Kidney epithelial cell (primary cell): ENCODE data around the gene PHF21A. TPM values are rescaled to one million over a fixed set of nuclear protein-coding genes. Genes with fewer than 3 reads are reported as not detected.
"Not testable (repeated sequence)": the region's sequence is repeated elsewhere in the genome, so short reads cannot be mapped to it uniquely, and the experiment has no call there.

Experiments used
- DNase-seq: peaks from one replicate; pipeline ENCODE4 v3.0.0-alpha.2; 2010; ENCODE audit warnings: low read depth
- H3K27me3 ChIP-seq: 2 replicates; pipeline ENCODE4 v1.6.0; 2011; ENCODE audit warnings: low read length; ENCODE audit not compliant: control insufficient read depth, insufficient read depth
- H3K36me3 ChIP-seq: 2 replicates; pipeline ENCODE4 v1.5.1; 2011; ENCODE audit warnings: low read length; ENCODE audit not compliant: control insufficient read depth, insufficient read depth
- H3K4me3 ChIP-seq: 2 replicates; pipeline ENCODE4 v1.5.1; 2011; ENCODE audit warnings: low read depth, mild to moderate bottlenecking, control low read depth, low read length
- CTCF ChIP-seq: IDR thresholded peaks from 2 replicates; pipeline ENCODE4 v1.5.1; 2011; ENCODE audit warnings: mild to moderate bottlenecking, moderate library complexity, low read length, control low read depth, inconsistent platforms; ENCODE audit not compliant: insufficient read depth, poor library complexity, severe bottlenecking
- total RNA-seq: library from RNA; depleted of rRNA; stranded (reverse); fragments of >200 nt; gene quantifications from 2 replicates; pipeline ENCODE4 v1.2.3, GENCODE V29; 2015

Gene PHF21A
- total RNA-seq, 1 donor from 2014 or later, result 11.8 TPM

DNA sequence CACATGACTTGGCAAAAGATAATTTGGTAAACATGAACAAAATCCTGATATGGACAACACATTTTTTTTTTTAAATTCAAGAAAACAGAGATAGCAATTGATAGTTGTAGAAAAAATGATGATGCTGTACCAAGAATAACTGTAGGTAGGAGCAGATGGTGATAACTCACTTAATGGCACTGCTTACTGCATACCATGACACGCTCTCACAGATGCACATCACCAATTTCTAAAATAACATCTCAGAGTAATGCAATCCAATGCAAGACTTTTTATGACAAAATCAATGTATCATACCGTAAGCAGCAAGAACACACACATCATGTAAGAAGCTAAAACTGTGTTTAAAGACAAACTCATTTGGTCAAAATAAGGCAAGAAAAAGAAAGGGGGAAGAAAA, 102.6 kb downstream of the PHF21A start:
- H3K4me3 ChIP-seq, result no peak overlapping the region
- no peaks in the 10 kb centered on the region for H3K36me3 ChIP-seq
- H3K27me3 ChIP-seq, result no peaks in the 10 kb centered on the region
- no peak for DNase-seq
- TF ChIP-seq CTCF, result no peak

GRCh38 chr11:46017341-46017740, 103.9 kb downstream of the PHF21A start:
- no peak overlapping the region for H3K4me3 ChIP-seq
- no peaks in the 10 kb centered on the region for H3K36me3 ChIP-seq
- no peaks in the 10 kb centered on the region for H3K27me3 ChIP-seq
- DNase-seq, result no peak
- no peak for TF ChIP-seq CTCF

GRCh38 chr11:46015941-46016340, 105.3 kb downstream of the PHF21A start:
- no peak for TF ChIP-seq CTCF
- H3K36me3 ChIP-seq, result no peaks in the 10 kb centered on the region
- DNase-seq, result no peak
- H3K27me3 ChIP-seq, result no peaks in the 10 kb centered on the region
- H3K4me3 ChIP-seq, result no peak overlapping the region

GRCh38 chr11:46014168-46014567, 107.1 kb downstream of the PHF21A start:
- not testable (repeated sequence) for H3K36me3 ChIP-seq, DNase-seq, H3K27me3 ChIP-seq, H3K4me3 ChIP-seq

- H3K4me3 ChIP-seq, result no peak overlapping the region
- DNase-seq, result no peak
- H3K36me3 ChIP-seq, result no peaks in the 10 kb centered on the region
- no peak for TF ChIP-seq CTCF
- no peaks in the 10 kb centered on the region for H3K27me3 ChIP-seq
Observed at GRCh38 chr11:46012185-46012584, 109.1 kb downstream of the PHF21A start.

- Histone ChIP-seq H3K27me3 (no peaks in the 10 kb centered on the region), H3K4me3 (no peak overlapping the region), H3K36me3 (no peaks in the 10 kb centered on the region)
- DNase-seq, result no peak
- TF ChIP-seq CTCF, result no peak
Observed at GRCh38 chr11:46010100-46010499, 111.2 kb downstream of the PHF21A start.

DNA sequence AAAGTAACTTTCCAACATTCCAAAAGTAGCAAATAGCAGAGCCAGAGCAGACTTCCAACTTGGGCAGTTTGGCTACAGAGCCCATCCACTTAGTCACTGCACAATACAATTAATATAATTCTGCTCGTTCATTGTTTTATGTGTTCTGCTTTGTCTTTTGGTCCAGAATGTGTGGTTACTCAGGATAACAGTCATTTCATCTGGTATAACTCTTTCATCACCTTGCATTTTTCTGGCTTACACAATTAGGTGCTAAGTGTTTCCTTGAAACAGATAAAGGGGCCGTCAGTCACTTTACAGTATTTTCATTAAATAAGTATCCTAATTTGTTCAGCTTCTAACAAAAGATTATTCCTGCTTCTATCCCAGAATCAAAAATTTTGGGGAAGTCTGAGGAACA, 111.6 kb downstream of the PHF21A start:
- H3K27me3 ChIP-seq, result no peaks in the 10 kb centered on the region
- TF ChIP-seq CTCF, result no peak
- no peaks in the 10 kb centered on the region for H3K36me3 ChIP-seq
- no peak for DNase-seq
- no peak overlapping the region for H3K4me3 ChIP-seq
